Measurements from ENCODE around the gene ALG12.

Gene ALG12

DNA sequence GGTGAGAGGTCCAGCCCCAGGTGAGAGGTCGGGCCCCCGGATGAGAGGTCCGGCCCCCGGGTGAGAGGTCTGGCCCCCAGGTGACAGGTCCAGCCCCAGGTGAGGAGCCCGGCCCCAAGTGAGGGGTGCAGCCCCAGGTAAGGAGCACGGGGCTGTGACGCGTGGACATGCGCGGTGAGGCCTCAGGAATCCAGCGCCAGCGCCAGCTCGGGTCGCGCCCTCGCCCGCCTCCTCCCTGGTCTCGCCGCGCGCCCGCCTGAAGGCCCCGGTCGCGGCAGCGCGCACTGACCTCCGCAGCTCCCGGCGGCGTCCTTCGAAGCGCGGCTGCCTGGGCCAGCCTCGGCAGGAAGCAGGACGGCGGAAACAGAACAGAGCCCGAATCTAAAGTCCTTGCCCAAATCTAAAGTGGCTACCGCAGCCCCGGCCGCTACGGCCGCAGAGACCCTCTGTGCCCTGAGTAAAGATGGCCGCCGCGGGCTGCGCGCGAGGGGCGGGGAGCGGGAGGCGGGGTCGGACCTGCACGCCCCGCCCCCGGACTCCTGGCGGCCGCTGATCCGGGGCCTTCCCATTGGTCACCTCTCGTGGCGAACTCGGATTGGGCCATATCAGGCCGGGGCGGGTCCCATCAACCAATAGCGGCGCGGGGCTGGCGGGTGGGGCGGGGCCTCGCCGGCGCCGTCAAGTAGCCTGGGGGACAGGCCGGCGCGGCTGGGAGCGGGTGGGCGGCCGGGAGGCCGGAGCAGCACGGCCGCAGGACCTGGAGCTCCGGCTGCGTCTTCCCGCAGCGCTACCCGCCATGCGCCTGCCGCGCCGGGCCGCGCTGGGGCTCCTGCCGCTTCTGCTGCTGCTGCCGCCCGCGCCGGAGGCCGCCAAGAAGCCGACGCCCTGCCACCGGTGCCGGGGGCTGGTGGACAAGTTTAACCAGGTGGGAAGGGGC is at the start of gene ALG12, which contains the start of gene CRELD2:
TSS of gene ALG12 (minus strand) at position 465 of the 937 bp plus-strand sequence. CDS start 4,673 bp downstream, outside the sequence.
TSS of gene CRELD2 (plus strand) at position 661 of the 937 bp plus-strand sequence. CDS start at position 797, 136 bp downstream.
- Mint-ChIP-seq H3K4me3 (peak within 1 kb of the TSS; percentile 82), H3K36me3 (ENCODE audit: low read depth) (peaks cover 43% of the 10 kb centered on the region), H3K4me1 (ENCODE audit: low read depth) (peaks cover 33% of the 10 kb centered on the region), H3K27me3 (no peaks in the 10 kb centered on the region), H3K9me3 (no peaks in the 10 kb centered on the region), H3K27ac (peak within 1 kb of the TSS; percentile 88)
- peak; percentile 97 for DNase-seq

DNA sequence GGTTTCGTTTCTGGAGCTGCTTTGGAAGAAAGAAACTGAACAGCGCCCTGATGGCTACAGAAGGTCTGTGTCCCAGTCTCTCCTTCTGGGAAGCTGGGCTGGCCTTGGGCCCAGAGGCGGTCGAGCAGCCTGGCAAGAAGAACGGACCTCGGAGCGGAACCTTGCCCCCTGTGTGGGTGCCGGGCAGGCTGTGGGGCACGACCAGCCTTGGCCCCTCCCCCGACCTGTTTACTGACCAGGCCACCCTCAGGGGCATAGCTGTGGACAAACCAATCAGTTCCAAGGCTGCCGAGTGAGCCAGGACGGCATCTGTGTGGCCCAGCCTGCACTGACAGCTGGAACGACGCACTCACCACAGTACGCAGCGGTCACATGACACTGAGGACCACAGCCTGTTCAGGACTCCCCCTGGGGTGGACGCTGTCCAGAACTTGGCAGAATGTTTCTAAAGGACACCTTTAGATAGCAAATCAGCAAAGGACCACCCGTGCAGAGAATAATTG is 49.5 kb upstream of the ALG12 start:
- Mint-ChIP-seq H3K27me3 (no peaks in the 10 kb centered on the region), H3K36me3 (ENCODE audit: low read depth) (peaks cover 30% of the 10 kb centered on the region), H3K27ac (peak overlapping the region; percentile 84), H3K9me3 (no peaks in the 10 kb centered on the region), H3K4me1 (ENCODE audit: low read depth) (peaks cover 59% of the 10 kb centered on the region), H3K4me3 (peak overlapping the region; percentile 36)
- DNase-seq = peak; percentile 35

GRCh38 chr22:49966774-49967705 is 48.8 kb upstream of the ALG12 start:
- Mint-ChIP-seq H3K36me3 (ENCODE audit: low read depth) (peaks cover 35% of the 10 kb centered on the region), H3K4me3 (peak overlapping the region; percentile 36), H3K27ac (peak overlapping the region; percentile 84), H3K27me3 (no peaks in the 10 kb centered on the region), H3K4me1 (ENCODE audit: low read depth) (peaks cover 59% of the 10 kb centered on the region), H3K9me3 (no peaks in the 10 kb centered on the region)
- peak; percentile 47 for DNase-seq

GRCh38 chr22:49966041-49966773 is 48.0 kb upstream of the ALG12 start:
- no peak for DNase-seq
- Mint-ChIP-seq H3K27ac (peak overlapping the region; percentile 44), H3K4me1 (ENCODE audit: low read depth) (peaks cover 59% of the 10 kb centered on the region), H3K36me3 (ENCODE audit: low read depth) (peaks cover 41% of the 10 kb centered on the region), H3K4me3 (peak overlapping the region; percentile 93), H3K9me3 (no peaks in the 10 kb centered on the region), H3K27me3 (no peaks in the 10 kb centered on the region)

DNA sequence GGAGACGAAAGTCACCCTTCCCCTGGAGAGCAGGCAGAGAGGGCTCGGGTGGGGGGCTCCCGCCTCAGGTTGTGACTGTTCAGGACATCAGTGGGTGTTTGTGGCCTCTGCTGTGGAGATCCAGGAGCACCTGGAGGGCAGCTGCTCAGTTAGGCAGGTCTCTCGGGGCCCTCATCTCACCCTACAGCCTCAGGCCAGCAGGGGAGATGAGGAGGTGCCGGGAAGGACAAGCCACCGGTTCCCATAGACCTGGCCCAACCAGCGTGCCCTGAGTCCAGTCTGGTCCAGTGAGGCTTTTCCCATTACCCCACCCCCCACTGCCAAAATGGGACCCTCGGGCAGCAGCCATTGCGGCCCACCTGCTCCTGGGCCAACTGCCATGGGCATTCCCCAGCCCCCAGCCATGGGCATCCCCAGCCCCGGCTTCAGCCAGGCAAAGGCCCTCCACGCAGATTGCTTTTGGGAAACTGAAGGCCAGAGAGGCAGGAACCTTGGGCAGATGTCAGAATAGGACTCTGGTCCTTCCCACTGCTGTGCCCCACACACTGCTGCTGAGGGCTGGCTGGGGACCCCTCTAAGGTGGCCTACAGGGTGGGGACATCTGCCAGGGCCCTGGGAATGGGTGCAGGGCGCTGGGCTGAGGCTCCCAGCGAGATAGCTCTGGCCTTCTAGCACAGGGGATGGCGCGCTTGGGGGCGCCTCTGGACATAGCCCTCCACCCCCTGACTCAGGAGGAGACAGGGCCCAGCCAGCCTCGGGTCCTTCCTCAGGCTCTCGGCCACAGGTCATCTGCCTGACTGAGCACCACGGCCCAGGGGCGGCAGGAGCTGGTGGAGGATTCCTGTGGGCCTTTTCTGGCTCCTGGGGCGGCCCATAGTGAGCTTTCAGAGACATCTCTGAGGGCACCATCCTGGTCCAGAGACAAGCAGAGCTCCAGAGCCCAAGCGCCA is 47.1 kb upstream of the ALG12 start:
- H3K27ac Mint-ChIP-seq = peak overlapping the region; percentile 91
- peak; percentile 48 for DNase-seq

GRCh38 chr22:49964136-49965090 is 46.2 kb upstream of the ALG12 start:
- Mint-ChIP-seq H3K4me1 (ENCODE audit: low read depth) (peaks cover 49% of the 10 kb centered on the region), H3K36me3 (ENCODE audit: low read depth) (peaks cover 40% of the 10 kb centered on the region), H3K27ac (peak overlapping the region; percentile 91), H3K4me3 (peak overlapping the region; percentile 93), H3K9me3 (no peaks in the 10 kb centered on the region), H3K27me3 (no peaks in the 10 kb centered on the region)
- peak; percentile 43 for DNase-seq

More for the DNA sequence above, 47.1 kb upstream of the ALG12 start:
- Mint-ChIP-seq H3K27me3 (no peaks in the 10 kb centered on the region), H3K9me3 (no peaks in the 10 kb centered on the region), H3K4me1 (ENCODE audit: low read depth) (peaks cover 55% of the 10 kb centered on the region), H3K36me3 (ENCODE audit: low read depth) (peaks cover 38% of the 10 kb centered on the region), H3K4me3 (peak overlapping the region; percentile 93)

DNA sequence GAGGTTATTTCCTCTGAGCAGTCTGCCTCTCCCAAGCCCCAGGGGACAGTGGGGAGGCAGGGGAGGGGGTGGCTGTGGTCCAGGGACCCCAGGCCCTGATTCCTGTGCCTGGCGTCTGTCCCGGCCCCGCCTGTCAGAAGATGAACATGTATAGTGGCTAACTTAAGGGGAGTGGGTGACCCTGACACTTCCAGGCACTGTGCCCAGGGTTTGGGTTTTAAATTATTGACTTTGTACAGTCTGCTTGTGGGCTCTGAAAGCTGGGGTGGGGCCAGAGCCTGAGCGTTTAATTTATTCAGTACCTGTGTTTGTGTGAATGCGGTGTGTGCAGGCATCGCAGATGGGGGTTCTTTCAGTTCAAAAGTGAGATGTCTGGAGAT is 45.4 kb upstream of the ALG12 start:
- peak overlapping the region; percentile 91 for H3K27ac Mint-ChIP-seq
- no peaks in the 10 kb centered on the region for H3K27me3 Mint-ChIP-seq
- H3K36me3 Mint-ChIP-seq (ENCODE audit: low read depth) = peaks cover 40% of the 10 kb centered on the region
- no peaks in the 10 kb centered on the region for H3K9me3 Mint-ChIP-seq
- peak overlapping the region; percentile 93 for H3K4me3 Mint-ChIP-seq
- no peak for DNase-seq
- peaks cover 52% of the 10 kb centered on the region for H3K4me1 Mint-ChIP-seq (ENCODE audit: low read depth)

GRCh38 chr22:49962751-49963646 is 44.8 kb upstream of the ALG12 start:
- H3K4me1 Mint-ChIP-seq (ENCODE audit: low read depth) = peaks cover 51% of the 10 kb centered on the region
- H3K4me3 Mint-ChIP-seq = peak overlapping the region; percentile 93
- no peaks in the 10 kb centered on the region for H3K27me3 Mint-ChIP-seq
- H3K36me3 Mint-ChIP-seq (ENCODE audit: low read depth) = peaks cover 40% of the 10 kb centered on the region
- no peaks in the 10 kb centered on the region for H3K9me3 Mint-ChIP-seq
- peak; percentile 44 for DNase-seq
- peak overlapping the region; percentile 91 for H3K27ac Mint-ChIP-seq

- DNase-seq = peak; percentile 92
- H3K4me1 Mint-ChIP-seq (ENCODE audit: low read depth) = peaks cover 45% of the 10 kb centered on the region
- no peaks in the 10 kb centered on the region for H3K9me3 Mint-ChIP-seq
- H3K4me3 Mint-ChIP-seq = peak overlapping the region; percentile 93
- peaks cover 40% of the 10 kb centered on the region for H3K36me3 Mint-ChIP-seq (ENCODE audit: low read depth)
- no peaks in the 10 kb centered on the region for H3K27me3 Mint-ChIP-seq
- H3K27ac Mint-ChIP-seq = peak overlapping the region; percentile 96
Observed at GRCh38 chr22:49962012-49962750, 43.9 kb upstream of the ALG12 start.

DNA sequence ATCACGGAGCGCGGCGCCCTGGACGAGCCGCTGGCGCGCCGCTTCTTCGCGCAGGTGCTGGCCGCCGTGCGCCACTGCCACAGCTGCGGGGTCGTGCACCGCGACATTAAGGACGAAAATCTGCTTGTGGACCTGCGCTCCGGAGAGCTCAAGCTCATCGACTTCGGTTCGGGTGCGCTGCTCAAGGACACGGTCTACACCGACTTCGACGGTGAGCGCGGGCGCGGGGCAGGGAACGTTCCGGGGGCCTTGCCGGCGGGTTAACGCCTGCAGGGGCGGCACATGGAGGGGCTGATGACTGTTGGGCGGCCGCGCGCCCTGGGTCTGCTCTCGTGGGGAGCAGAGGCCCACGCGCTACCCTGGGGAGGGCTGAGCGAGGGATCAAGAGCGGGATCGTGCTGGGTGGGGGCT is 43.4 kb upstream of the ALG12 start:
- Mint-ChIP-seq H3K27me3 (no peaks in the 10 kb centered on the region), H3K9me3 (no peaks in the 10 kb centered on the region), H3K27ac (peak overlapping the region; percentile 96), H3K4me1 (ENCODE audit: low read depth) (peaks cover 43% of the 10 kb centered on the region), H3K36me3 (ENCODE audit: low read depth) (peaks cover 40% of the 10 kb centered on the region), H3K4me3 (peak overlapping the region; percentile 93)
- DNase-seq = no peak

Measured in activated T-cell treated with anti-CD3 and anti-CD28 coated beads, Interleukin-2, amount 50 U/mL, for 24 hours (primary cell).